A673 (cell line): ENCODE data around the gene HEBP2.

Source experiments
- EZH2 ChIP-seq: fragments of 200-600 bp; sonication (generic); IDR thresholded peaks from 2 replicates; pipeline ENCODE4 v1.6.1; 2017; ENCODE audit warnings: borderline replicate concordance, low read depth, mild to moderate bottlenecking, mixed read lengths, antibody characterized with exemption, low read length; ENCODE audit not compliant: poor library complexity, severe bottlenecking
- TF ChIP-seq, protein P1 (sequence below): fragments of 300-800, 200-600 bp; sonication (generic); conservative IDR thresholded peaks from 2 replicates; pipeline ENCODE4 v1.5.1; 2017; ENCODE audit warnings: low read depth, mild to moderate bottlenecking, antibody characterized with exemption, low read length, moderate library complexity, mixed read lengths

- TF ChIP-seq, protein P1, sequence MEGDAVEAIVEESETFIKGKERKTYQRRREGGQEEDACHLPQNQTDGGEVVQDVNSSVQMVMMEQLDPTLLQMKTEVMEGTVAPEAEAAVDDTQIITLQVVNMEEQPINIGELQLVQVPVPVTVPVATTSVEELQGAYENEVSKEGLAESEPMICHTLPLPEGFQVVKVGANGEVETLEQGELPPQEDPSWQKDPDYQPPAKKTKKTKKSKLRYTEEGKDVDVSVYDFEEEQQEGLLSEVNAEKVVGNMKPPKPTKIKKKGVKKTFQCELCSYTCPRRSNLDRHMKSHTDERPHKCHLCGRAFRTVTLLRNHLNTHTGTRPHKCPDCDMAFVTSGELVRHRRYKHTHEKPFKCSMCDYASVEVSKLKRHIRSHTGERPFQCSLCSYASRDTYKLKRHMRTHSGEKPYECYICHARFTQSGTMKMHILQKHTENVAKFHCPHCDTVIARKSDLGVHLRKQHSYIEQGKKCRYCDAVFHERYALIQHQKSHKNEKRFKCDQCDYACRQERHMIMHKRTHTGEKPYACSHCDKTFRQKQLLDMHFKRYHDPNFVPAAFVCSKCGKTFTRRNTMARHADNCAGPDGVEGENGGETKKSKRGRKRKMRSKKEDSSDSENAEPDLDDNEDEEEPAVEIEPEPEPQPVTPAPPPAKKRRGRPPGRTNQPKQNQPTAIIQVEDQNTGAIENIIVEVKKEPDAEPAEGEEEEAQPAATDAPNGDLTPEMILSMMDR = no peak
- no peak for TF ChIP-seq EZH2
Observed at GRCh38 chr6:138430361-138431145, 26.5 kb downstream of the HEBP2 start.
